Adrenal gland (tissue), 12 donors: Measurements from ENCODE around the gene CPNE4. TPM values are rescaled to one million over a fixed set of nuclear protein-coding genes. Genes with fewer than 3 reads are reported as not detected.

Experiments used
- DNase-seq, 7 donors: peaks; one replicate each; pipeline ENCODE4 v3.0.0-alpha.2; 2019 to 2020
- H3K27ac ChIP-seq, 5 donors: fragments of 200-600 bp; sonication (generic) in 4 of 5; 1 replicate in 3 of 5; 2 replicates in 2 of 5; pipeline versions ENCODE4 v1.5.1 to v1.8.0; 2016 to 2020; ENCODE audit warnings: mild to moderate bottlenecking in 1 of 5
- H3K27me3 ChIP-seq: fragments of 200-600 bp; 2 replicates; pipeline ENCODE4 v1.8.0; 2021
- H3K36me3 ChIP-seq, 2 donors: fragments of 200-600 bp; replicated peaks in 1 of 2; 1 replicate in 1 of 2; 2 replicates in 1 of 2; pipeline versions ENCODE4 v1.5.1 to v1.8.0; 2018 to 2022
- H3K4me1 ChIP-seq, 2 donors: fragments of 200-600 bp; replicated peaks in 1 of 2; 1 replicate in 1 of 2; 2 replicates in 1 of 2; pipeline versions ENCODE4 v1.5.1 to v1.8.0; 2018 to 2021
- H3K4me3 ChIP-seq, 4 donors: fragments of 200-600 bp; sonication (generic) in 3 of 4; one replicate each; pipeline ENCODE4 v1.5.1; 2016 to 2018
- H3K9me3 ChIP-seq, 3 donors: fragments of 200-600 bp; sonication (generic) in 1 of 3; replicated peaks in 1 of 3; 1 replicate in 2 of 3; 2 replicates in 1 of 3; pipeline versions ENCODE4 v1.5.1 to v1.8.0; 2016 to 2021
- POLR2A ChIP-seq, 2 donors: fragments of 450-650 bp; IDR thresholded peaks; one replicate each; pipeline ENCODE4 v1.6.1; 2017; ENCODE audit warnings: antibody characterized with exemption in 2 of 2, mild to moderate bottlenecking in 2 of 2, moderate library complexity in 1 of 2
- WGBS, 4 donors: extraction: QIAGEN DNeasy Blood & Tissue Kit in 2 of 4; methylation state at CpG; one replicate each; pipeline versions ENCODE4 v1.1.5 to v1.1.7; 2013 to 2017; 5-methylcytosine and 5-hydroxymethylcytosine counted together
- intact Hi-C, 2 donors: fragments of 100-400 bp; cut with DNase I; formaldehyde crosslinking; loops; one replicate each; pipeline versions ENCODE4 v1.14.1 to v1.15.0; 2022 to 2023
- polyA plus RNA-seq, 3 donors: library from polyadenylated mRNA; stranded (reverse); fragments of 200-250 nt in 2 of 3; fragments of 350-450 nt in 1 of 3; fragmentation: Illumina TruSeq in 1 of 3; extraction: RNeasy Lipid Tissue Mini Kit (QIAGEN cat#74804) in 1 of 3; gene quantifications; one replicate each; pipeline ENCODE4 v1.2.3, GENCODE V29; 2013 to 2014
- total RNA-seq, 9 donors: library from RNA; depleted of rRNA in 4 of 9; stranded (reverse); fragments of >200 nt in 4 of 9; fragments of 120-200 nt in 1 of 9; fragmentation: NEBNext Ultra II Directional in 1 of 9; extraction: Animal tissue kit (Norgen Biotek cat#: 25700) in 1 of 9; gene quantifications; one replicate each; pipeline versions ENCODE4 v1.1.0 to v1.2.4, GENCODE V29; 2013 to 2023
- TF ChIP-seq, protein P1 (sequence below), 6 experiments: fragments of 450-650 bp in 4 of 6; fragments of 200-600 bp in 2 of 6; sonication (generic) in 1 of 6; IDR thresholded peaks; 1 replicate in 5 of 6; 2 replicates in 1 of 6; pipeline versions ENCODE4 v1.5.1 to v1.8.0; 2016 to 2021; ENCODE audit warnings: antibody characterized with exemption in 6 of 6, mild to moderate bottlenecking in 2 of 6, moderate library complexity in 1 of 6
- donor health status: healthy with polysubstance abuse.
- donor health status: Bipolar disorder and iron deficiency.
- donor health status: DM: yes; HTN: yes; CAD: no.
- donor health status: DM: no; HTN: no; CAD: no.
- donor health status: DM: no; HTN: no; CAD: no.
- donor health status: DM: yes; HTN: yes; CAD: no.

Gene CPNE4
- total and polyA plus RNA-seq, 12 donors: 0.11 to 7.5 (median 0.59) TPM

DNA sequence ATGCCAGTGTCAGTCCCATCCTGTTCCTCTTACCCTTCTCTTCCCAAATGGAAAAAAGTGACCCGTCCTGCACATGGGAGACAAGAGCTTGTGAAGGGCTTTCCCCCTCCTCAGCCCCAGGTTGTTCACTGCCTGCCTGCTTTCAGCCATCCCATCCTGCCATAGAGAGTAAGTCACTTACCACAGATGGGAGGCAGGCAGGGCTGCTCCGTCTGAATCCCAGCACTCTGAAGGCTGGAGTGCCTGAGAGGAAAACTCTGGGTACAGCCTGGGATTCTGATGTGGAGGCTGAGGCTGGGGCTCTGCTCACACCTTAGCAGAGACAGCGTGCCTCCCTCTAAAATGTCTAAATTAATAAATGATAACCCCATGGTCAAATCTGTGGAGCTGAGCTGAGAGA is 14.8 kb downstream of the CPNE4 start:
- H3K27ac ChIP-seq: no peak overlapping the region
- H3K4me3 ChIP-seq: no peak overlapping the region
- no peak for TF ChIP-seq POLR2A (IDR thresholded peaks at IDR 0.05)
- TF ChIP-seq, protein P1, sequence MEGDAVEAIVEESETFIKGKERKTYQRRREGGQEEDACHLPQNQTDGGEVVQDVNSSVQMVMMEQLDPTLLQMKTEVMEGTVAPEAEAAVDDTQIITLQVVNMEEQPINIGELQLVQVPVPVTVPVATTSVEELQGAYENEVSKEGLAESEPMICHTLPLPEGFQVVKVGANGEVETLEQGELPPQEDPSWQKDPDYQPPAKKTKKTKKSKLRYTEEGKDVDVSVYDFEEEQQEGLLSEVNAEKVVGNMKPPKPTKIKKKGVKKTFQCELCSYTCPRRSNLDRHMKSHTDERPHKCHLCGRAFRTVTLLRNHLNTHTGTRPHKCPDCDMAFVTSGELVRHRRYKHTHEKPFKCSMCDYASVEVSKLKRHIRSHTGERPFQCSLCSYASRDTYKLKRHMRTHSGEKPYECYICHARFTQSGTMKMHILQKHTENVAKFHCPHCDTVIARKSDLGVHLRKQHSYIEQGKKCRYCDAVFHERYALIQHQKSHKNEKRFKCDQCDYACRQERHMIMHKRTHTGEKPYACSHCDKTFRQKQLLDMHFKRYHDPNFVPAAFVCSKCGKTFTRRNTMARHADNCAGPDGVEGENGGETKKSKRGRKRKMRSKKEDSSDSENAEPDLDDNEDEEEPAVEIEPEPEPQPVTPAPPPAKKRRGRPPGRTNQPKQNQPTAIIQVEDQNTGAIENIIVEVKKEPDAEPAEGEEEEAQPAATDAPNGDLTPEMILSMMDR (IDR thresholded peaks at IDR 0.05): no peak
- intact Hi-C loops: no loop called here
- 21 to 38% (median 22%) methylated on average over 2 to 3 of the region's 3 CpGs for WGBS, 4 donors
- no peaks in the 10 kb centered on the region for H3K9me3 ChIP-seq
- H3K27me3 ChIP-seq: peaks cover 24% of the 10 kb centered on the region
- H3K4me1 ChIP-seq: no peaks in the 10 kb centered on the region
- DNase-seq: no peak
- no peaks in the 10 kb centered on the region for H3K36me3 ChIP-seq

DNA sequence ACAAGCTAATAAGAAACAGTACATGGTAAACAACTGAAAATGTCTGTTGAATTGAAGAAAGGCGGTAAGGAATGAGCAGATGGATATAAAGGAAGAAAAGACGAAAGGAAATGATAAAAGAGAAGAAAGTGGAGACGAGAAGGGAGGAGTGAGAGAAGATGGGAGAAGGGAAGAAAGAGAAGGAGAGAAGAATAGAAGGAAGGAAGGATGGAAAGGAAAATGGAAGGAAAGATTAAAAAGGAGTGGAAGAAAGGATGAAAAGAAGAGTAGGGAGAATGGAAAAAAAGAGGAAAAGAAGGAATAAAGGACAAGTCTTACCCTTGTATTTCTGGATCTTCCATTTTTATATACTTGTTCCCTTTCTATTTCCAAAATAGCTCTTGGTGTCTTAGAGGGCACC is 17.7 kb downstream of the CPNE4 start:
- Histone ChIP-seq H3K4me1 (no peaks in the 10 kb centered on the region), H3K36me3 (no peaks in the 10 kb centered on the region), H3K27me3 (peaks cover 21% of the 10 kb centered on the region), H3K27ac (no peak overlapping the region), H3K4me3 (no peak overlapping the region), H3K9me3 (no peaks in the 10 kb centered on the region)
- no peak for DNase-seq
- intact Hi-C loops: no loop called here
- no peak for TF ChIP-seq POLR2A (IDR thresholded peaks at IDR 0.05)
- TF ChIP-seq, protein P1 (IDR thresholded peaks at IDR 0.05): no peak
- 72 to 82% (median 80%) methylated on average over 3 of the region's 3 CpGs for WGBS, 4 donors

DNA sequence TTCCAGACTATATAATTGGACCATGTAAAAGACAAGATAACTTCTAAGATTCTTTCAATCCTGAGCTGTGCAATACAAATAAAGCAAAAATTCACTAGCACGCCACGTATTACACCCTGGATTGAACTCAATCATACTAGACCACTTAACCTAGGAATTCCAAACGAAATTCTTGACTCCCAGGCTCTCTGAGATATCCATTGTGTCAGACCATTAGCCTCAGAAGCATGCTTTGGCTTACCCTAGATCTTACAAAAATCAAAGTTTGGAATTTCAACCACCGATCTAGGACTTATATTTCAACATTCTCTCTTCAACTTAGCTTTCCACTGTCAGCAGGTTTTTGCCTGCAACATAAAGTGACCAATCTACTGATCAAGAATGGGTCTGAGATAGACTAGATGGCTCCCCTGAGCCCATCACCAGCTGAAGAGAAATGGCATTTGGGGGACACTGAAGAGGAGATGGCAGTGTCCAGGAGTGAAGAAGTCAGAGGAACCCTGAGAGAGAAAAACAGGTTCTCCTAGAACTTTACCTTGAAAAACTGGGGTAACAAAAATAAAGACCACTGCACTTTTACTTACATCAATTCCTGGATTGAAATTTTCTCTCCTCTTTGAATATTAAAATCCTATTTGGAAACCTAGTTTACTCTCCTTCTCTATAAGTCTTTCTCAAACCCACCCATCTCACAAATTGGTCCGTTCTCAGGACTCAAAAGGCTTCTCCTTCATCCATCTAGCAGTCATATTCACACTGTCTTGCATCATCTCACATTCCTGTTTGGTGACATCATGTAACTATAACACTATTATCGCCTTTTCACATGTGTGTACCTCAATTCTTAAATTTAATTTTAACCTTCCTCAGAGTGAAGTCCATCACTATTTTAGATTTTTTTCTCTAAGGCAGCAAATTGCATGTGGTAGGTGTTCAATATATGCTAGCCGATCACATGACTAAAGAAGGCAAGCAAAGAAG is 18.5 kb downstream of the CPNE4 start:
- H3K4me1 ChIP-seq: no peaks in the 10 kb centered on the region
- TF ChIP-seq POLR2A (IDR thresholded peaks at IDR 0.05): no peak
- TF ChIP-seq, protein P1 (IDR thresholded peaks at IDR 0.05): no peak
- WGBS, 4 donors: 60 to 69% (median 66%) methylated on average over 7 of the region's 7 CpGs
- DNase-seq: no peak
- no peaks in the 10 kb centered on the region for H3K36me3 ChIP-seq
- peaks cover 21% of the 10 kb centered on the region for H3K27me3 ChIP-seq
- H3K27ac ChIP-seq: no peak overlapping the region
- no peak overlapping the region for H3K4me3 ChIP-seq
- H3K9me3 ChIP-seq: no peaks in the 10 kb centered on the region
- intact Hi-C loops: no loop called here

DNA sequence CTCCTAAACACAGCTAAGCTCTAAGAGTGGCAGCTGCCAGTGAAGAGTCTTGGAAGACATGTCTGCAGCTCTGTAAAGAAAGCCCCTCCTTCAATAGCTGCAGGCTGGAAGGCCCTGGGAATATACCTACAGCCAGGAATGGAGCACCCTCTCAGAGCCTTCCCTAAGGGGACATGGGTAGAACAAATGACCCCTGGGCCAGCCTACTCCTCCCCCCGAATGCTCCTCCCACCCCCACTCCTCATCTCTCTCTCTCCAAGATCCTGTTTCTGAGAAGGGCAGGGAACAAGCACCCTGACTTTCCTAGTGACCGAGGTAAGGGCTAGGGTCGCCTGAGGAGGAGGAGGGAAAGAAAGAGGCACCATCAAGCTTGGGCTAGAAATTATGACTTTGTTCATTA is 20.7 kb downstream of the CPNE4 start:
- Histone ChIP-seq H3K27ac (no peak overlapping the region), H3K9me3 (no peaks in the 10 kb centered on the region), H3K36me3 (no peaks in the 10 kb centered on the region), H3K4me3 (no peak overlapping the region), H3K4me1 (no peaks in the 10 kb centered on the region), H3K27me3 (peaks cover 14% of the 10 kb centered on the region)
- intact Hi-C loops: no loop called here
- TF ChIP-seq, protein P1 (IDR thresholded peaks at IDR 0.05): no peak
- no peak for TF ChIP-seq POLR2A (IDR thresholded peaks at IDR 0.05)
- no peak for DNase-seq
- 43 to 63% (median 50%) methylated on average over 3 of the region's 3 CpGs for WGBS, 4 donors
